ENCODE measurements around the gene ADGB.

The ADGB gene

DNA sequence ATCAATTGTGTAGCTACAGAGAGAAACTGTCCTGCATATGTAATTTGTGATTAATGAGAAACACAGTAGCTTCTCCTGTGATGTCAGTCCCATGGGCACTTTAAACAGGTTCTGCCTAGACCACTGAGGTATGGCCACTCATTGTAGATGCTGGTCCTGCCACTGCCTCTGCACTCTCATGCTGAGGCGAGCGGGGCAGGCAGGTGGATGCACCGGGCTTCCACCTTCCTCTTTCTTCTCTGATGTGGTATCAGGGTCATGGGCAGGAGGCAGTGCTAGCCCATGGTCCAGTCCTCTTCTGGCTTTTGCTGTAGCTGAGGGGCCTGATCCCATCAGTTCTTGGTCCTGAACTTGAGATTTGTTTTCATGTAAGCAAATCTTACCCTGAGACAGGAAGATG is 58.7 kb downstream of the ADGB start:
- no peaks in the 10 kb centered on the region for H3K27me3 ChIP-seq (ENCODE audit: insufficient read depth, low read length)
- no peak overlapping the region for H2AK5ac ChIP-seq (ENCODE audit: low read length)
- H3K36me3 ChIP-seq (ENCODE audit: control insufficient read depth in 1 of 2, insufficient read depth in 2 of 2, low read length in 2 of 2), result no peaks in the 10 kb centered on the region
- no peak overlapping the region for H3K4ac ChIP-seq (ENCODE audit: low read depth, low read length)
- no peak overlapping the region for H2BK12ac ChIP-seq (ENCODE audit: low read length)
- H3K23ac ChIP-seq (ENCODE audit: low read length), result no peak overlapping the region
- H3K4me1 ChIP-seq (ENCODE audit: control insufficient read depth in 1 of 2, insufficient read depth in 2 of 2, low read length in 2 of 2), result no peaks in the 10 kb centered on the region
- H3K9me3 ChIP-seq (ENCODE audit: insufficient read depth, low read depth, low read length), result no peaks in the 10 kb centered on the region
- no peak overlapping the region for H3K4me3 ChIP-seq (ENCODE audit: low read depth, low read length)
- no peak overlapping the region for H3K27ac ChIP-seq (ENCODE audit: low read depth, low read length)
- H4K12ac ChIP-seq (ENCODE audit: low read depth, low read length), result no peak overlapping the region
- WGBS (ENCODE audit: extremely low coverage, insufficient coverage, insufficient read length), result no CpG with 5 or more reads among the region's 3 CpGs
- no peak overlapping the region for H4K91ac ChIP-seq (ENCODE audit: low read depth, low read length)
- H3K9ac ChIP-seq (ENCODE audit: low read length), result no peak overlapping the region
- H3K79me1 ChIP-seq (ENCODE audit: low read length), result no peaks in the 10 kb centered on the region
- DNase-seq, result no peak
- no peak overlapping the region for H2AFZ ChIP-seq (ENCODE audit: insufficient read depth, low read length, poor library complexity)
- no peak overlapping the region for H4K8ac ChIP-seq (ENCODE audit: low read depth, low read length)
- H3K14ac ChIP-seq (ENCODE audit: low read length), result no peak overlapping the region
- no peaks in the 10 kb centered on the region for H3K79me2 ChIP-seq (ENCODE audit: control insufficient read depth, insufficient read depth, low read length, poor library complexity)
- no peak overlapping the region for H3K4me2 ChIP-seq (ENCODE audit: low read length)
- no peak overlapping the region for H2BK120ac ChIP-seq (ENCODE audit: insufficient read depth, low read length, poor library complexity)
- no peak overlapping the region for H2BK5ac ChIP-seq (ENCODE audit: low read depth, low read length, poor library complexity)
- no peak overlapping the region for H3K18ac ChIP-seq (ENCODE audit: low read length)

GRCh38 chr6:146664871-146665360 is 66.1 kb downstream of the ADGB start:
- H4K12ac ChIP-seq (ENCODE audit: low read depth, low read length), result no peak overlapping the region
- no peak overlapping the region for H3K27ac ChIP-seq (ENCODE audit: low read depth, low read length)
- no peaks in the 10 kb centered on the region for H3K36me3 ChIP-seq (ENCODE audit: control insufficient read depth in 1 of 2, insufficient read depth in 2 of 2, low read length in 2 of 2)
- no peak overlapping the region for H3K14ac ChIP-seq (ENCODE audit: low read length)
- no peaks in the 10 kb centered on the region for H3K4me1 ChIP-seq (ENCODE audit: control insufficient read depth in 1 of 2, insufficient read depth in 2 of 2, low read length in 2 of 2)
- no peak overlapping the region for H3K4me2 ChIP-seq (ENCODE audit: low read length)
- H3K9ac ChIP-seq (ENCODE audit: low read length), result no peak overlapping the region
- no peak overlapping the region for H2AK5ac ChIP-seq (ENCODE audit: low read length)
- H2BK120ac ChIP-seq (ENCODE audit: insufficient read depth, low read length, poor library complexity), result no peak overlapping the region
- H3K9me3 ChIP-seq (ENCODE audit: insufficient read depth, low read depth, low read length), result no peaks in the 10 kb centered on the region
- H2BK5ac ChIP-seq (ENCODE audit: low read depth, low read length, poor library complexity), result no peak overlapping the region
- peak; percentile 79 to 90 for DNase-seq
- whole genome bisulfite sequencing (ENCODE audit: extremely low coverage, insufficient coverage, insufficient read length), result no CpG with 5 or more reads among the region's 3 CpGs
- H4K8ac ChIP-seq (ENCODE audit: low read depth, low read length), result no peak overlapping the region
- no peaks in the 10 kb centered on the region for H3K27me3 ChIP-seq (ENCODE audit: insufficient read depth, low read length)
- H3K18ac ChIP-seq (ENCODE audit: low read length), result no peak overlapping the region
- H2BK12ac ChIP-seq (ENCODE audit: low read length), result no peak overlapping the region
- H3K4ac ChIP-seq (ENCODE audit: low read depth, low read length), result no peak overlapping the region
- H3K79me1 ChIP-seq (ENCODE audit: low read length), result no peaks in the 10 kb centered on the region
- H3K23ac ChIP-seq (ENCODE audit: low read length), result no peak overlapping the region
- H2AFZ ChIP-seq (ENCODE audit: insufficient read depth, low read length, poor library complexity), result no peak overlapping the region
- H4K91ac ChIP-seq (ENCODE audit: low read depth, low read length), result no peak overlapping the region
- H3K79me2 ChIP-seq (ENCODE audit: control insufficient read depth, insufficient read depth, low read length, poor library complexity), result no peaks in the 10 kb centered on the region
- H3K4me3 ChIP-seq (ENCODE audit: low read depth, low read length), result no peak overlapping the region

GRCh38 chr6:146666909-146667308 is 68.1 kb downstream of the ADGB start:
- peaks cover 2% of the 10 kb centered on the region for H3K9me3 ChIP-seq (ENCODE audit: insufficient read depth, low read depth, low read length)
- no peak overlapping the region for H3K14ac ChIP-seq (ENCODE audit: low read length)
- WGBS (ENCODE audit: extremely low coverage, insufficient coverage, insufficient read length), result no CpG with 5 or more reads among the region's 2 CpGs
- no peak overlapping the region for H4K12ac ChIP-seq (ENCODE audit: low read depth, low read length)
- no peak overlapping the region for H3K9ac ChIP-seq (ENCODE audit: low read length)
- H3K4ac ChIP-seq (ENCODE audit: low read depth, low read length), result no peak overlapping the region
- H3K27me3 ChIP-seq (ENCODE audit: insufficient read depth, low read length), result no peaks in the 10 kb centered on the region
- no peaks in the 10 kb centered on the region for H3K4me1 ChIP-seq (ENCODE audit: control insufficient read depth in 1 of 2, insufficient read depth in 2 of 2, low read length in 2 of 2)
- DNase-seq, result no peak
- H3K79me1 ChIP-seq (ENCODE audit: low read length), result no peaks in the 10 kb centered on the region
- H3K4me2 ChIP-seq (ENCODE audit: low read length), result no peak overlapping the region
- no peak overlapping the region for H3K23ac ChIP-seq (ENCODE audit: low read length)
- H2BK5ac ChIP-seq (ENCODE audit: low read depth, low read length, poor library complexity), result no peak overlapping the region
- no peak overlapping the region for H3K27ac ChIP-seq (ENCODE audit: low read depth, low read length)
- H3K79me2 ChIP-seq (ENCODE audit: control insufficient read depth, insufficient read depth, low read length, poor library complexity), result no peaks in the 10 kb centered on the region
- H4K8ac ChIP-seq (ENCODE audit: low read depth, low read length), result no peak overlapping the region
- H2AK5ac ChIP-seq (ENCODE audit: low read length), result no peak overlapping the region
- H2BK120ac ChIP-seq (ENCODE audit: insufficient read depth, low read length, poor library complexity), result no peak overlapping the region
- H3K36me3 ChIP-seq (ENCODE audit: control insufficient read depth in 1 of 2, insufficient read depth in 2 of 2, low read length in 2 of 2), result no peaks in the 10 kb centered on the region
- no peak overlapping the region for H3K4me3 ChIP-seq (ENCODE audit: low read depth, low read length)
- no peak overlapping the region for H2AFZ ChIP-seq (ENCODE audit: insufficient read depth, low read length, poor library complexity)
- H3K18ac ChIP-seq (ENCODE audit: low read length), result no peak overlapping the region
- H4K91ac ChIP-seq (ENCODE audit: low read depth, low read length), result no peak overlapping the region
- H2BK12ac ChIP-seq (ENCODE audit: low read length), result no peak overlapping the region

- no peak overlapping the region for H3K14ac ChIP-seq (ENCODE audit: low read length)
- H3K18ac ChIP-seq (ENCODE audit: low read length), result no peak overlapping the region
- no peak for DNase-seq
- H4K8ac ChIP-seq (ENCODE audit: low read depth, low read length), result no peak overlapping the region
- H3K9me3 ChIP-seq (ENCODE audit: insufficient read depth, low read depth, low read length), result peaks cover 2% of the 10 kb centered on the region
- no peaks in the 10 kb centered on the region for H3K36me3 ChIP-seq (ENCODE audit: control insufficient read depth in 1 of 2, insufficient read depth in 2 of 2, low read length in 2 of 2)
- H3K9ac ChIP-seq (ENCODE audit: low read length), result no peak overlapping the region
- no peaks in the 10 kb centered on the region for H3K79me1 ChIP-seq (ENCODE audit: low read length)
- no peak overlapping the region for H3K4me3 ChIP-seq (ENCODE audit: low read depth, low read length)
- no peak overlapping the region for H2BK5ac ChIP-seq (ENCODE audit: low read depth, low read length, poor library complexity)
- no peak overlapping the region for H2BK120ac ChIP-seq (ENCODE audit: insufficient read depth, low read length, poor library complexity)
- no peaks in the 10 kb centered on the region for H3K79me2 ChIP-seq (ENCODE audit: control insufficient read depth, insufficient read depth, low read length, poor library complexity)
- H2AFZ ChIP-seq (ENCODE audit: insufficient read depth, low read length, poor library complexity), result no peak overlapping the region
- no peak overlapping the region for H3K27ac ChIP-seq (ENCODE audit: low read depth, low read length)
- H2AK5ac ChIP-seq (ENCODE audit: low read length), result no peak overlapping the region
- H3K4ac ChIP-seq (ENCODE audit: low read depth, low read length), result no peak overlapping the region
- H3K27me3 ChIP-seq (ENCODE audit: insufficient read depth, low read length), result no peaks in the 10 kb centered on the region
- H2BK12ac ChIP-seq (ENCODE audit: low read length), result no peak overlapping the region
- no CpG with 5 or more reads among the region's 4 CpGs for WGBS (ENCODE audit: extremely low coverage, insufficient coverage, insufficient read length)
- H3K4me1 ChIP-seq (ENCODE audit: control insufficient read depth in 1 of 2, insufficient read depth in 2 of 2, low read length in 2 of 2), result no peaks in the 10 kb centered on the region
- H3K23ac ChIP-seq (ENCODE audit: low read length), result no peak overlapping the region
- H3K4me2 ChIP-seq (ENCODE audit: low read length), result no peak overlapping the region
- no peak overlapping the region for H4K12ac ChIP-seq (ENCODE audit: low read depth, low read length)
- no peak overlapping the region for H4K91ac ChIP-seq (ENCODE audit: low read depth, low read length)
These were observed 71.4 kb downstream of the ADGB start for GRCh38 chr6:146670161-146670560.

All from trophoblast cell (in vitro differentiated cells and primary cell).